ENCODE results near the gene APOA4. TPM values are rescaled to one million over a fixed set of nuclear protein-coding genes. Genes with fewer than 3 reads are reported as not detected.

The APOA4 gene
- total and polyA plus RNA-seq, 4 donors: 0.89 to 382 (median 131) TPM

DNA sequence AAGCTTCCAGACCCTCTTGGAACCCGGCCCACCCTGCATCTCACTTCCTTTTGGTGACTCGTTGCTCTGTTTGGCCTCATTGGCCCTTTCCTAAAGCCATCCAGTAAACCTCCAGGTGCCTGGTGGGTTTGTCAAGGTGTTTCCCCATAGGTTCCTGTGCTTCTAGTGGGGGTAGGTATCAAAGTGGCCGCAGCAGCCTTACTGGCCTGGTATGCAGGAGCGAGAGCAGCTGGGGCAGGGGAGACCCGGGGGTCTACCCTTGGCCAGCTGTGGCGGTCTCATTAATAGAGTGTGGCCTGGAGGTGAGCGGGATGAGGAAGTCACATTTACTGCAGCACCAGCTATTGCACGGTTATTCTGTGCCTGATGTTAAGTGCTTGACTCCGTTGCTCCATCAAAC, 4.1 kb downstream of the APOA4 start:
- WGBS: 94% methylated on average over 9 of the region's 9 CpGs
- TF ChIP-seq, protein P1, sequence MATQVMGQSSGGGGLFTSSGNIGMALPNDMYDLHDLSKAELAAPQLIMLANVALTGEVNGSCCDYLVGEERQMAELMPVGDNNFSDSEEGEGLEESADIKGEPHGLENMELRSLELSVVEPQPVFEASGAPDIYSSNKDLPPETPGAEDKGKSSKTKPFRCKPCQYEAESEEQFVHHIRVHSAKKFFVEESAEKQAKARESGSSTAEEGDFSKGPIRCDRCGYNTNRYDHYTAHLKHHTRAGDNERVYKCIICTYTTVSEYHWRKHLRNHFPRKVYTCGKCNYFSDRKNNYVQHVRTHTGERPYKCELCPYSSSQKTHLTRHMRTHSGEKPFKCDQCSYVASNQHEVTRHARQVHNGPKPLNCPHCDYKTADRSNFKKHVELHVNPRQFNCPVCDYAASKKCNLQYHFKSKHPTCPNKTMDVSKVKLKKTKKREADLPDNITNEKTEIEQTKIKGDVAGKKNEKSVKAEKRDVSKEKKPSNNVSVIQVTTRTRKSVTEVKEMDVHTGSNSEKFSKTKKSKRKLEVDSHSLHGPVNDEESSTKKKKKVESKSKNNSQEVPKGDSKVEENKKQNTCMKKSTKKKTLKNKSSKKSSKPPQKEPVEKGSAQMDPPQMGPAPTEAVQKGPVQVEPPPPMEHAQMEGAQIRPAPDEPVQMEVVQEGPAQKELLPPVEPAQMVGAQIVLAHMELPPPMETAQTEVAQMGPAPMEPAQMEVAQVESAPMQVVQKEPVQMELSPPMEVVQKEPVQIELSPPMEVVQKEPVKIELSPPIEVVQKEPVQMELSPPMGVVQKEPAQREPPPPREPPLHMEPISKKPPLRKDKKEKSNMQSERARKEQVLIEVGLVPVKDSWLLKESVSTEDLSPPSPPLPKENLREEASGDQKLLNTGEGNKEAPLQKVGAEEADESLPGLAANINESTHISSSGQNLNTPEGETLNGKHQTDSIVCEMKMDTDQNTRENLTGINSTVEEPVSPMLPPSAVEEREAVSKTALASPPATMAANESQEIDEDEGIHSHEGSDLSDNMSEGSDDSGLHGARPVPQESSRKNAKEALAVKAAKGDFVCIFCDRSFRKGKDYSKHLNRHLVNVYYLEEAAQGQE (IDR thresholded peaks at IDR 0.05): no peak
- TF ChIP-seq GABPA (IDR thresholded peaks at IDR 0.05 in 1 of 2, conservative IDR thresholded peaks at IDR 0.05 in 1 of 2) (no peak), NR2F2 (IDR thresholded peaks at IDR 0.05) (no peak), TAF1 (conservative IDR thresholded peaks at IDR 0.05) (no peak), FOXA1 (IDR thresholded peaks at IDR 0.05) (no peak)
- TF ChIP-seq, protein P2, sequence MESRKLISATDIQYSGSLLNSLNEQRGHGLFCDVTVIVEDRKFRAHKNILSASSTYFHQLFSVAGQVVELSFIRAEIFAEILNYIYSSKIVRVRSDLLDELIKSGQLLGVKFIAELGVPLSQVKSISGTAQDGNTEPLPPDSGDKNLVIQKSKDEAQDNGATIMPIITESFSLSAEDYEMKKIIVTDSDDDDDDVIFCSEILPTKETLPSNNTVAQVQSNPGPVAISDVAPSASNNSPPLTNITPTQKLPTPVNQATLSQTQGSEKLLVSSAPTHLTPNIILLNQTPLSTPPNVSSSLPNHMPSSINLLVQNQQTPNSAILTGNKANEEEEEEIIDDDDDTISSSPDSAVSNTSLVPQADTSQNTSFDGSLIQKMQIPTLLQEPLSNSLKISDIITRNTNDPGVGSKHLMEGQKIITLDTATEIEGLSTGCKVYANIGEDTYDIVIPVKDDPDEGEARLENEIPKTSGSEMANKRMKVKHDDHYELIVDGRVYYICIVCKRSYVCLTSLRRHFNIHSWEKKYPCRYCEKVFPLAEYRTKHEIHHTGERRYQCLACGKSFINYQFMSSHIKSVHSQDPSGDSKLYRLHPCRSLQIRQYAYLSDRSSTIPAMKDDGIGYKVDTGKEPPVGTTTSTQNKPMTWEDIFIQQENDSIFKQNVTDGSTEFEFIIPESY (IDR thresholded peaks at IDR 0.05): no peak
- no peaks in the 10 kb centered on the region for H3K36me3 ChIP-seq (ENCODE audit: control insufficient read depth in 4 of 4, insufficient read depth in 3 of 4, low read depth in 1 of 4, low read length in 3 of 4)
- no peak overlapping the region for H3K9ac ChIP-seq (ENCODE audit: low read depth in 1 of 2, low read length in 2 of 2)
- no peak for DNase-seq (ENCODE audit: low spot score)
- no peaks in the 10 kb centered on the region for H3K27me3 ChIP-seq (ENCODE audit: control insufficient read depth in 4 of 4, insufficient read depth in 4 of 4, low read length in 3 of 4)
- H3K4me3 ChIP-seq (ENCODE audit: low read depth in 1 of 3, low read length in 3 of 3): no peak overlapping the region
- H3K27ac ChIP-seq (ENCODE audit: low read depth in 1 of 2, low read length in 2 of 2): no peak overlapping the region
- no peaks in the 10 kb centered on the region for H3K9me3 ChIP-seq (ENCODE audit: control insufficient read depth in 4 of 4, low read length in 3 of 4)
- peaks cover 0 to 27% (median 15%) of the 10 kb centered on the region in 4 donors for H3K4me1 ChIP-seq (ENCODE audit: control insufficient read depth in 4 of 4, insufficient read depth in 4 of 4, low read length in 3 of 4)

DNA sequence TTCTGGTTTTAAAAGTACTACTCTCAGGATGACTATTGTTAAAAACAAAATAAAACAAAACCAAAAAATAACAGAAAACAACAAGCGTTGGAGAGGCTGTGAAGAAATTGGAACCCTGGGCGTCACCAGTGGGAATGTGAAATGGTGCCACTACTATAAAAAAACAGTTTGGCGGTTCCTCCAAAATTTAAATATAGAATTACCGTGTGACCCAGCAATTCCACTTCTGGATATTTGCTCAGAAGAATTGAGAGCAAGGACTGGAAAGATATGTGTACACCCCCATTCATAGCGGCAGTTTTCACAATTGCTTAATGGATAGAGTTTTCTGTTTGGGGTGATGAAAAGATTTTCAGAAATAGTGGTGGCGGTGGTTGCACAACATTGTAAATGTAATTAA, 8.6 kb downstream of the APOA4 start:
- TF ChIP-seq HNF4G (IDR thresholded peaks at IDR 0.05) (no peak), RXRA (IDR thresholded peaks at IDR 0.05) (no peak), FOXA1 (IDR thresholded peaks at IDR 0.05) (no peak), TAF1 (conservative IDR thresholded peaks at IDR 0.05) (no peak), RAD21 (IDR thresholded peaks at IDR 0.05) (no peak), JUND (IDR thresholded peaks at IDR 0.05) (no peak), HNF4A (conservative IDR thresholded peaks at IDR 0.05) (no peak), SP1 (IDR thresholded peaks at IDR 0.05) (no peak), EGR1 (IDR thresholded peaks at IDR 0.05; ENCODE audit: low read depth in 2 of 2) (no peak), FOXA2 (IDR thresholded peaks at IDR 0.05) (no peak), YY1 (IDR thresholded peaks at IDR 0.05) (no peak), NR2F2 (IDR thresholded peaks at IDR 0.05) (no peak), GABPA (IDR thresholded peaks at IDR 0.05 in 1 of 2, conservative IDR thresholded peaks at IDR 0.05 in 1 of 2) (no peak)
- TF ChIP-seq, protein P3, sequence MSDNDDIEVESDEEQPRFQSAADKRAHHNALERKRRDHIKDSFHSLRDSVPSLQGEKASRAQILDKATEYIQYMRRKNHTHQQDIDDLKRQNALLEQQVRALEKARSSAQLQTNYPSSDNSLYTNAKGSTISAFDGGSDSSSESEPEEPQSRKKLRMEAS (IDR thresholded peaks at IDR 0.05): no peak
- TF ChIP-seq, protein P2 (IDR thresholded peaks at IDR 0.05): no peak
- TF ChIP-seq, protein P1 (IDR thresholded peaks at IDR 0.05): no peak
- TF ChIP-seq, protein P4, sequence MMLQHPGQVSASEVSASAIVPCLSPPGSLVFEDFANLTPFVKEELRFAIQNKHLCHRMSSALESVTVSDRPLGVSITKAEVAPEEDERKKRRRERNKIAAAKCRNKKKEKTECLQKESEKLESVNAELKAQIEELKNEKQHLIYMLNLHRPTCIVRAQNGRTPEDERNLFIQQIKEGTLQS (IDR thresholded peaks at IDR 0.05): no peak
- TF ChIP-seq, protein P5, sequence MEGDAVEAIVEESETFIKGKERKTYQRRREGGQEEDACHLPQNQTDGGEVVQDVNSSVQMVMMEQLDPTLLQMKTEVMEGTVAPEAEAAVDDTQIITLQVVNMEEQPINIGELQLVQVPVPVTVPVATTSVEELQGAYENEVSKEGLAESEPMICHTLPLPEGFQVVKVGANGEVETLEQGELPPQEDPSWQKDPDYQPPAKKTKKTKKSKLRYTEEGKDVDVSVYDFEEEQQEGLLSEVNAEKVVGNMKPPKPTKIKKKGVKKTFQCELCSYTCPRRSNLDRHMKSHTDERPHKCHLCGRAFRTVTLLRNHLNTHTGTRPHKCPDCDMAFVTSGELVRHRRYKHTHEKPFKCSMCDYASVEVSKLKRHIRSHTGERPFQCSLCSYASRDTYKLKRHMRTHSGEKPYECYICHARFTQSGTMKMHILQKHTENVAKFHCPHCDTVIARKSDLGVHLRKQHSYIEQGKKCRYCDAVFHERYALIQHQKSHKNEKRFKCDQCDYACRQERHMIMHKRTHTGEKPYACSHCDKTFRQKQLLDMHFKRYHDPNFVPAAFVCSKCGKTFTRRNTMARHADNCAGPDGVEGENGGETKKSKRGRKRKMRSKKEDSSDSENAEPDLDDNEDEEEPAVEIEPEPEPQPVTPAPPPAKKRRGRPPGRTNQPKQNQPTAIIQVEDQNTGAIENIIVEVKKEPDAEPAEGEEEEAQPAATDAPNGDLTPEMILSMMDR (IDR thresholded peaks at IDR 0.05; ENCODE audit: low read depth, low read length, missing input control): no peak
- WGBS: 38% methylated on average over 6 of the region's 6 CpGs
- no peaks in the 10 kb centered on the region for H3K9me3 ChIP-seq (ENCODE audit: control insufficient read depth in 4 of 4, low read length in 3 of 4)
- peak overlapping the region; percentile 76 to 86 for H3K27ac ChIP-seq (ENCODE audit: low read depth in 1 of 2, low read length in 2 of 2)
- no peaks in the 10 kb centered on the region for H3K27me3 ChIP-seq (ENCODE audit: control insufficient read depth in 4 of 4, insufficient read depth in 4 of 4, low read length in 3 of 4)
- H3K4me3 ChIP-seq (ENCODE audit: low read depth in 1 of 3, low read length in 3 of 3): peak overlapping the region in 1 of 3 donors; percentile 40
- no peaks in the 10 kb centered on the region for H3K36me3 ChIP-seq (ENCODE audit: control insufficient read depth in 4 of 4, insufficient read depth in 3 of 4, low read depth in 1 of 4, low read length in 3 of 4)
- peaks cover 9 to 44% (median 27%) of the 10 kb centered on the region in 4 donors for H3K4me1 ChIP-seq (ENCODE audit: control insufficient read depth in 4 of 4, insufficient read depth in 4 of 4, low read length in 3 of 4)
- no peak for DNase-seq (ENCODE audit: low spot score)
- H3K9ac ChIP-seq (ENCODE audit: low read depth in 1 of 2, low read length in 2 of 2): peak overlapping the region in 1 of 2 donors; percentile 34
